Osteocyte (in vitro differentiated cells): ENCODE measurements around the gene GJA3. TPM values are rescaled to one million over a fixed set of nuclear protein-coding genes. Genes with fewer than 3 reads are reported as not detected.
A peak's percentile ranks its signal among the peaks of the same experiment; 100 is the strongest.

Source experiments
- DNase-seq: peaks from one replicate; pipeline ENCODE4 v3.0.0; 2021; ENCODE audit warnings: mixed read lengths; ENCODE audit not compliant: unreplicated experiment; ENCODE audit errors: extremely low spot score
- H3K27ac Mint-ChIP-seq: one replicate; pipeline ENCODE4 v1.8.0; 2021; ENCODE audit warnings: mild to moderate bottlenecking, mixed read lengths; ENCODE audit not compliant: unreplicated experiment
- H3K27me3 Mint-ChIP-seq: one replicate; pipeline ENCODE4 v1.8.0; 2021; ENCODE audit warnings: mixed read lengths; ENCODE audit not compliant: unreplicated experiment
- H3K36me3 Mint-ChIP-seq: one replicate; pipeline ENCODE4 v1.8.0; 2021; ENCODE audit warnings: mixed read lengths; ENCODE audit not compliant: unreplicated experiment
- H3K4me1 Mint-ChIP-seq: one replicate; pipeline ENCODE4 v1.8.0; 2021; ENCODE audit warnings: mixed read lengths; ENCODE audit not compliant: unreplicated experiment
- H3K4me3 Mint-ChIP-seq: one replicate; pipeline ENCODE4 v1.8.0; 2021; ENCODE audit warnings: mild to moderate bottlenecking, moderate library complexity, mixed read lengths; ENCODE audit not compliant: unreplicated experiment
- H3K9me3 Mint-ChIP-seq: one replicate; pipeline ENCODE4 v1.8.0; 2021; ENCODE audit warnings: mixed read lengths; ENCODE audit not compliant: unreplicated experiment
- total RNA-seq: library from RNA; stranded (reverse); gene quantifications from 2 replicates; pipeline ENCODE4 v1.2.1, GENCODE V29; 2021
- TF ChIP-seq, protein P1 (sequence below): fragments of 200-600 bp; sonication (generic); IDR thresholded peaks from 2 replicates; pipeline ENCODE4 v1.5.0; 2021; ENCODE audit warnings: antibody characterized with exemption, mild to moderate bottlenecking, moderate library complexity

The GJA3 gene
- total RNA-seq, 1 donor from 2014 or later = not detected

DNA sequence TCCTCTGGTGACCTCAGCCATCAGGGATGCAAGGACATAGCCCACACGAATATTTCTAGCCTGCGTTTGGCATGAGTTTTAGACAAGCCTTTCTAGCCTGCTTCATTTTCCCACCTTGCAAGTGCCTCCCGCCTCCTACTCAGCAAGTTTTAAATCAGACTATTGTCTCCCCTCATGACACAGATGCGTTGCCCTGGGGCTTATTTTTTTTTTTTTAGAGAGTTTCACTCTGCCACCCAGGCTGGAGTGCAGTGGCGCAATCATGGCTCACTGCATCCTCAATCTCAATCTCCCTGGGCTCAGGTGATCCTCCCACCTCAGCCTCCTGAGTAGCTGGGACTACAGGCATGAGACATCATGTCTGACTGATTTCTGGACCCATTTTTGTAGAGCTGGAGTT is 17.3 kb upstream of the GJA3 start:
- H3K27me3 Mint-ChIP-seq = peaks cover 61% of the 10 kb centered on the region
- H3K9me3 Mint-ChIP-seq = no peaks in the 10 kb centered on the region
- H3K27ac Mint-ChIP-seq = no peak overlapping the region
- no peak overlapping the region for H3K4me3 Mint-ChIP-seq
- TF ChIP-seq, protein P1, sequence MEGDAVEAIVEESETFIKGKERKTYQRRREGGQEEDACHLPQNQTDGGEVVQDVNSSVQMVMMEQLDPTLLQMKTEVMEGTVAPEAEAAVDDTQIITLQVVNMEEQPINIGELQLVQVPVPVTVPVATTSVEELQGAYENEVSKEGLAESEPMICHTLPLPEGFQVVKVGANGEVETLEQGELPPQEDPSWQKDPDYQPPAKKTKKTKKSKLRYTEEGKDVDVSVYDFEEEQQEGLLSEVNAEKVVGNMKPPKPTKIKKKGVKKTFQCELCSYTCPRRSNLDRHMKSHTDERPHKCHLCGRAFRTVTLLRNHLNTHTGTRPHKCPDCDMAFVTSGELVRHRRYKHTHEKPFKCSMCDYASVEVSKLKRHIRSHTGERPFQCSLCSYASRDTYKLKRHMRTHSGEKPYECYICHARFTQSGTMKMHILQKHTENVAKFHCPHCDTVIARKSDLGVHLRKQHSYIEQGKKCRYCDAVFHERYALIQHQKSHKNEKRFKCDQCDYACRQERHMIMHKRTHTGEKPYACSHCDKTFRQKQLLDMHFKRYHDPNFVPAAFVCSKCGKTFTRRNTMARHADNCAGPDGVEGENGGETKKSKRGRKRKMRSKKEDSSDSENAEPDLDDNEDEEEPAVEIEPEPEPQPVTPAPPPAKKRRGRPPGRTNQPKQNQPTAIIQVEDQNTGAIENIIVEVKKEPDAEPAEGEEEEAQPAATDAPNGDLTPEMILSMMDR = no peak
- peaks cover 9% of the 10 kb centered on the region for H3K4me1 Mint-ChIP-seq
- DNase-seq = no peak
- no peaks in the 10 kb centered on the region for H3K36me3 Mint-ChIP-seq

DNA sequence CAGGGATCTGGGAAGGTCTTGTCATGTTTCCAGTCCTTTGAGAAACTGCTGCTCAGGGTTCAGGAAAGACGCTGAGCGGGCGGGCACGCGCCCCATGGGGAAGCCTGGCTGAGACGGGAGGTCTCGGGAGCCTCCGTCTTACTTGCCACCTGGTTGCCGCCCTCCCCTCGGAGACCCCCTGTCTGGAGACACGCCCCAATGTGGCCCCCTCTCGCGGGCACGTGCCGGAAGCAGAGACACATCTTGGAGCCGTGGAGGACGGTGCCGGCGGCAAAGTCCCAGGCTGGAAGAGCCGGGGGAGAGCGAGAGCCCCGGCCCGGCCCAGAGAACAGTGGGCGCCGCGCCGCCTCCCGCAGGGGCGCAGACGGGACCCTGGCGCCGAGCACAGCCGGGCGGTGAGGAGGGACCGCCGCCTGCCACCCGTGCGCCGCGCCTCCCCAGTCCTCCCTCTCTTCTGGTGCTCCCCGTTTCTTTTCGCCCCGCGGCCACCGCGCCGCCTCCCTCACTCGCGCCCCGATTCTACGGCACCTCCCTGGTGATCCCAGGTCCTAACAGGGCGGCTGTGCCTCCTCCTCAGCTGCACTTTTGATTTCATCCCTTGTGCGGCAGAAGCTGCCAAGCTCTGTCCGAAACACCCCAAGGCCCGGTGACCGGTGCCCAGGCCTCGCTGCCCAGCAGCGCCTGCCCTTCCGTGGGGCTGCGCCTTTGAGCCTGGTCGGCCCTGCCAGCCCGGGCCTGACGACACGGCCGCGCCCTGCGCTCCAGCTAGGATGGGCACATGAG is 16.4 kb upstream of the GJA3 start:
- TF ChIP-seq, protein P1 = no peak
- no peak for DNase-seq
- H3K36me3 Mint-ChIP-seq = no peaks in the 10 kb centered on the region
- H3K27ac Mint-ChIP-seq = no peak overlapping the region
- H3K4me1 Mint-ChIP-seq = peaks cover 9% of the 10 kb centered on the region
- H3K4me3 Mint-ChIP-seq = no peak overlapping the region
- no peaks in the 10 kb centered on the region for H3K9me3 Mint-ChIP-seq
- peaks cover 61% of the 10 kb centered on the region for H3K27me3 Mint-ChIP-seq

DNA sequence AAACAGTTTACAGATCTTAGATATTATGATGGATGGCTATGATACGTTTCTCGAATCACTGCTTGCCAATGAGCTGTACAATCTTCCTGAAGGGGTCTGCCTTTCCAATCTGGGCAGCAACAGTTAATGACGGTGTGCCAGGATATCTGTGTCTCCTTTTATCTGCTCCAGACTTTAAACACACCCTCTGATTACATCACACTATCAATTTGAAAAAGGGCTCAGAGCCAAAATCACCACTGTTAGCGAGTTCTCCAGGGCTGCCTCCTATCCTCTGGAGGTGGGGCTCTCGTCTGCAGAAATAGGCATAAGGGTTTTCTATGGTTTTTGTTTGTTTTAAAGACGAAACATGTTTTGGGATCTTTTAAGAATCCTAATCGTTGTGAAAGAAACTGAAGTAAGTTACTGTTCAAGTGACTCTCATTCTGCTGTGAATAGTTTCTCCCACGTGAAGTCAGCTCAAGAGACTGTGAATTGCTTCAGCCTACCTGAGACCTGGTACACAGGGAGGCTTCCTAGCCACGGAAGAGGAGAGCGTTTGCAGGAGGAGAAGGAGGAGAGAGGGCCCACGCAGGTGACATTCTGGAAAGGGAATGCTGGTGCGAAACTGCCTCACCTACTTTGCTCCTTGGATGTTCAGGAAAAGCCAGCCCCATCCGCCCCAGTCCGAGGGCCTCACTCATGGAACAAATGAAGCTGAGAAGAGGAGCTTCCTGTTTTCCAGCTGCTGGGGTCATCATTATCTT is 15.2 kb upstream of the GJA3 start:
- H3K4me3 Mint-ChIP-seq = no peak overlapping the region
- TF ChIP-seq, protein P1 = no peak
- H3K27me3 Mint-ChIP-seq = peaks cover 63% of the 10 kb centered on the region
- no peak for DNase-seq
- H3K36me3 Mint-ChIP-seq = no peaks in the 10 kb centered on the region
- H3K27ac Mint-ChIP-seq = no peak overlapping the region
- H3K4me1 Mint-ChIP-seq = peaks cover 9% of the 10 kb centered on the region
- no peaks in the 10 kb centered on the region for H3K9me3 Mint-ChIP-seq

DNA sequence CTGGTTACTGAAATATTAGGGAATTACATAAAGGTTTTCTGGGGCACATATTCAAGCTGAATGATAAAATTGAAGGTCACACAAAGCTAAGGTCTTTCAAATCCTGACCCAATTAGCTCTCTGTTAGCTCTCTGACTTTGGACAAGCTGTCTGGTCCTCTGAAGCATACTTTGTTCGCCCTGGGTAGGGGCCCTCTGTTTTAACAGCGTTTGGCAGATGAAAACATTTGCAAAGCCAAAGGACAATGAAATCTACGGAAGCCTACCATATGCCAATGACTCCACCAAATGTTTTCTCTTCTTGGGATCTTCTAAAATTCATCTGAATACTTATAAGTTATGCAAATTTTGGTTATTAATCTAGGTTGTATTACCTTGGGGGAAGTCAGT is 14.5 kb upstream of the GJA3 start:
- TF ChIP-seq, protein P1 = no peak
- H3K27me3 Mint-ChIP-seq = peaks cover 63% of the 10 kb centered on the region
- H3K4me1 Mint-ChIP-seq = peaks cover 9% of the 10 kb centered on the region
- no peak overlapping the region for H3K27ac Mint-ChIP-seq
- no peak for DNase-seq
- no peaks in the 10 kb centered on the region for H3K36me3 Mint-ChIP-seq
- no peak overlapping the region for H3K4me3 Mint-ChIP-seq
- H3K9me3 Mint-ChIP-seq = no peaks in the 10 kb centered on the region

DNA sequence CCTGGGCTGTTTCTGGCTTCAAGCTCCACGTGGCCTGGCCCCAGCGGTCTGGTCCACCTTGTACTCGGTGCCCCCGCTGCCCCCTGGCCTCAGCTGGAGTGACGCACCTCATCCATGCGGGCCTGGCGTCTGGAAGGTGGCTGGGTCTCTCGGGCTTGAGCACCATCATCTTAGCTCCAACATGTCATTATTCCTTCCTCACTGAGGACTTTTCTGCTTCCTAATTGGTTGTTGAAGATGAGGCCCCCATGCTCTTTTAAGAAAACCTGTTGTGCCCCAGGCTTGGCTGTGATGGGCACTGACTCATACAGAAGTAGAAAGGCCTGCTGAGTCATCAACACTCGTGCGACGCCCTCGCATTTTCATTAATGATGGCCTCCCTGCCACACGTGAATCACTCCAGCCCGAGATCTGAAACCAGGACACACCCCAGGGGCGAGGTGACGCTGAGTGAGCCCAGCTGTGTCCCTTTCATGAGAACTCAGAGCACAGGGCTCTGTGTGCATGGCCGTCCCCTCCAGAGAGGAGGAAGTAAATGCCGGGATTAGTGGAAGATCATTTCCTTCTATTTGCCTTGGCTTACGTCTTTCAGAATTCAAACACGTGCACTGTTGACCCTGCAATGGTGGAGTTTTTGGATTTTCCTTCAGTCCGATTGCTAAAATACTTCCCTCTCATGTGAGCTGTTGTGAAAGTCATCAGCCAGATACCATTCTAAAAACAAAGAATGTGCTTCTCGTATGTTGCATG is 14.0 kb upstream of the GJA3 start:
- Mint-ChIP-seq H3K9me3 (no peaks in the 10 kb centered on the region), H3K27me3 (peaks cover 63% of the 10 kb centered on the region), H3K36me3 (no peaks in the 10 kb centered on the region), H3K4me3 (peak overlapping the region; percentile 46), H3K27ac (peak overlapping the region; percentile 53), H3K4me1 (peaks cover 9% of the 10 kb centered on the region)
- TF ChIP-seq, protein P1 = no peak
- DNase-seq = no peak
